Natural killer cell (primary cell): ENCODE measurements around the gene PRKCB. TPM values are rescaled to one million over a fixed set of nuclear protein-coding genes. Genes with fewer than 3 reads are reported as not detected.

ENCODE experiments used
- ATAC-seq, 3 donors: fragments of 150-1000 bp in 2 of 3; fragments of 200-7000 bp in 1 of 3; cut with Tn5 transposase; 1 replicate in 1 of 3; 2 replicates in 2 of 3; pipeline ENCODE4 v1.10.0; 2021; ENCODE audit warnings: mild to moderate bottlenecking in 2 of 3, moderate library complexity in 2 of 3
- DNase-seq, 2 donors: peaks; one replicate each; pipeline versions ENCODE4 v3.0.0 to v3.0.0-alpha.2; 2013 to 2021; ENCODE audit warnings: mixed read lengths in 1 of 2
- H3K27ac ChIP-seq: one replicate; pipeline ENCODE4 v1.5.1; 2013; ENCODE audit warnings: mild to moderate bottlenecking, low read length
- H3K27me3 ChIP-seq: one replicate; pipeline ENCODE4 v1.6.1; 2013; ENCODE audit warnings: low read length; ENCODE audit not compliant: control insufficient read depth, insufficient read depth
- H3K36me3 ChIP-seq: one replicate; pipeline ENCODE4 v1.6.1; 2013; ENCODE audit warnings: low read length; ENCODE audit not compliant: control insufficient read depth, insufficient read depth
- H3K4me1 ChIP-seq: one replicate; pipeline ENCODE4 v1.6.1; 2013; ENCODE audit warnings: low read length; ENCODE audit not compliant: control insufficient read depth, insufficient read depth
- H3K4me3 ChIP-seq: one replicate; pipeline ENCODE4 v1.5.1; 2013; ENCODE audit warnings: low read length
- H3K9me3 ChIP-seq: one replicate; pipeline ENCODE4 v1.6.1; 2013; ENCODE audit warnings: low read length; ENCODE audit not compliant: control insufficient read depth, insufficient read depth
- H3K27ac Mint-ChIP-seq, 2 donors: one replicate each; pipeline ENCODE4 v1.8.0; 2022; ENCODE audit warnings: mild to moderate bottlenecking in 2 of 2, mixed read lengths in 2 of 2, moderate library complexity in 1 of 2
- H3K27me3 Mint-ChIP-seq, 2 donors: one replicate each; pipeline ENCODE4 v1.8.0; 2022; ENCODE audit warnings: low read depth in 2 of 2, mixed read lengths in 2 of 2
- H3K36me3 Mint-ChIP-seq: one replicate; pipeline ENCODE4 v1.8.0; 2022; ENCODE audit warnings: mixed read lengths
- H3K4me1 Mint-ChIP-seq, 2 donors: one replicate each; pipeline ENCODE4 v1.8.0; 2022; ENCODE audit warnings: mixed read lengths in 2 of 2
- H3K4me3 Mint-ChIP-seq: one replicate; pipeline ENCODE4 v1.8.0; 2022; ENCODE audit warnings: mild to moderate bottlenecking, moderate library complexity, mixed read lengths
- H3K9me3 Mint-ChIP-seq, 2 donors: one replicate each; pipeline ENCODE4 v1.8.0; 2022; ENCODE audit warnings: mixed read lengths in 2 of 2
- WGBS: methylation state at CpG from one replicate; pipeline ENCODE4 v1.1.7; 2013; ENCODE audit warnings: missing lambda C conversion rate; ENCODE audit not compliant: insufficient coverage; 5-methylcytosine and 5-hydroxymethylcytosine counted together
- intact Hi-C: fragments of 100-400 bp; cut with micrococcal nuclease; formaldehyde crosslinking; loops from one replicate; pipeline ENCODE4 v1.14.2; 2022
- total RNA-seq, 4 donors: library from RNA; stranded (reverse); fragments of 120-200 nt in 1 of 4; gene quantifications; one replicate each; pipeline versions ENCODE4 v1.2.3 to v1.2.4, GENCODE V29; 2013 to 2022
- TF ChIP-seq, protein P1 (sequence below): fragments of 200-600 bp; IDR thresholded peaks from one replicate; pipeline ENCODE4 v1.8.0; 2022; ENCODE audit warnings: antibody characterized with exemption

Gene PRKCB
- total RNA-seq, 3 donors from 2014 or later (not counting 1 experiment from before 2014, with no cell fraction given): 182 to 222 (median 183) TPM

DNA sequence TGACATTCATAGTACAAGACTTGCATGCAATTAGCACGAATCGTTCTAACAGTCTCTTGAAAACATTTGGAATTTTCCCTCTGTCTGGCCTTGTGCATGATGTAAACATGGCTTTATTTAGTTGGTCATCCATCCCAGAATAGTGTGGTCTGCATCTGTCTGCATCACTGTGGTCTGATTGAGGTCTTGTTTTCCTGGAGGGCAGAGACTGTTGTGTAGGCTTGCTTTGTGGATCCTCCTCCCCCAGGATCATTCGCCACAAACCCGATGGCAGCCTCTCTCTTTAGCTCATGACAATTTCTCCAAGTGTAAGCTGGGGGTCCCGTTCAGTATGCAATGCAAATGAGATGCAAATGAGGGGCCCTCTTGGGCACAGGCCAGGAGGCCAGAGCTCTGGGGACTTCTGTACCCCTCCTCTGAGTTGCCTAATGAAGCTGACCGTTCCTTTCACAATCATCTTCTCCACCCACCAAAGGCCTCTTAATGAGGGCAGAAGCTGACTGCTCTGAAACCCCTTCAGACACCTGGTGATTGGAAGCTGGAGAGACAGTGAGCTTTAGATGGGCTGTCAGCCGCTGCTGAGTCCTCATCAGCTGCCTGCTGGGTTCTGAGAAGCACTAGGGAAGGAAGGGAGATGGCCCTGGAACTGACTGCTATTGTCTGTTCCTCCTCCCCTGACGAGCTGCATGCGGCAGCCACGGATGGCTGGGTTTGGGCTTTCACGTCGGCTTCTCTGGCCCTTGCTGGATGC lies 219.1 kb downstream of the PRKCB start:
- no peak overlapping the region for H3K4me3 Mint-ChIP-seq
- DNase-seq (no peak), ATAC-seq (no peak)
- Histone ChIP-seq H3K27me3 (no peaks in the 10 kb centered on the region), H3K27ac (no peak overlapping the region), H3K9me3 (no peaks in the 10 kb centered on the region), H3K4me3 (no peak overlapping the region), H3K36me3 (peaks cover 17% of the 10 kb centered on the region), H3K4me1 (peaks cover 7% of the 10 kb centered on the region)
- H3K27me3 Mint-ChIP-seq: no peaks in the 10 kb centered on the region
- H3K36me3 Mint-ChIP-seq: no peaks in the 10 kb centered on the region
- no peaks in the 10 kb centered on the region for H3K9me3 Mint-ChIP-seq
- H3K27ac Mint-ChIP-seq: peak overlapping the region in 1 of 2 donors; percentile 17
- peaks cover 45 to 68% of the 10 kb centered on the region in 2 donors for H3K4me1 Mint-ChIP-seq
- intact Hi-C loops: no loop called here
- TF ChIP-seq, protein P1, sequence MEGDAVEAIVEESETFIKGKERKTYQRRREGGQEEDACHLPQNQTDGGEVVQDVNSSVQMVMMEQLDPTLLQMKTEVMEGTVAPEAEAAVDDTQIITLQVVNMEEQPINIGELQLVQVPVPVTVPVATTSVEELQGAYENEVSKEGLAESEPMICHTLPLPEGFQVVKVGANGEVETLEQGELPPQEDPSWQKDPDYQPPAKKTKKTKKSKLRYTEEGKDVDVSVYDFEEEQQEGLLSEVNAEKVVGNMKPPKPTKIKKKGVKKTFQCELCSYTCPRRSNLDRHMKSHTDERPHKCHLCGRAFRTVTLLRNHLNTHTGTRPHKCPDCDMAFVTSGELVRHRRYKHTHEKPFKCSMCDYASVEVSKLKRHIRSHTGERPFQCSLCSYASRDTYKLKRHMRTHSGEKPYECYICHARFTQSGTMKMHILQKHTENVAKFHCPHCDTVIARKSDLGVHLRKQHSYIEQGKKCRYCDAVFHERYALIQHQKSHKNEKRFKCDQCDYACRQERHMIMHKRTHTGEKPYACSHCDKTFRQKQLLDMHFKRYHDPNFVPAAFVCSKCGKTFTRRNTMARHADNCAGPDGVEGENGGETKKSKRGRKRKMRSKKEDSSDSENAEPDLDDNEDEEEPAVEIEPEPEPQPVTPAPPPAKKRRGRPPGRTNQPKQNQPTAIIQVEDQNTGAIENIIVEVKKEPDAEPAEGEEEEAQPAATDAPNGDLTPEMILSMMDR: no peak
- WGBS: 95% methylated on average over 11 of the region's 12 CpGs

DNA sequence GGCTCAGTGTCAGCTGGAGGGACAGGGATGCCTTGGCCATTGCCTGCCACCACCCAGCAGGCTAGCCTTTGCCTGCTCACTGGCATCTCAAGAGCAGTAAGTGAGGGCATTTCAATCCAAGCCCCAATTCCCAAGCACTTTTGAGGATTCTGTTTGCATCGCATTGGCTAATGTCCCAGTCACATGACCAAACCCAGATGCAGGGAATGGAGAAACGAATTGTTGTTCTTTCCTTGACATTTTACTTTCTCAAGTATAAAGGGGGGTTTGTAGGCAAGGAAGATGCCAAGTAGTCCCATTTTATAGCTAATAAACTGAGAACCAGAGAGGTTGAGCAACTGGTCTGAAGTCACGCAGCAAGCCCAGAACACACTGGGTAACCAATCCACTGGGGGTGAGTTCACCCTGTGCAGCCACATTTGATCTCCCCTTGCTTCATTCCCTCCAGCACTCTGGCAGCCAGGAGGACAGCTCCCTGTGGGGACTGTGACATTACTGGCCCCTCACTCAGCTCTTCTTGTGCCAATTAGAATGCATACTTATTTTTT lies 226.6 kb downstream of the PRKCB start:
- Mint-ChIP-seq H3K27ac (peak overlapping the region; percentile 21 to 39), H3K4me1 (peaks cover 21 to 46% of the 10 kb centered on the region in 2 donors), H3K9me3 (peaks cover 0 to 3% of the 10 kb centered on the region in 2 donors), H3K27me3 (no peaks in the 10 kb centered on the region), H3K36me3 (peaks cover 14% of the 10 kb centered on the region), H3K4me3 (no peak overlapping the region)
- WGBS: 92% methylated on average over 3 of the region's 3 CpGs
- intact Hi-C loops: no loop called here
- Histone ChIP-seq H3K27me3 (no peaks in the 10 kb centered on the region), H3K9me3 (no peaks in the 10 kb centered on the region), H3K27ac (no peak overlapping the region), H3K4me3 (no peak overlapping the region), H3K4me1 (no peaks in the 10 kb centered on the region), H3K36me3 (peaks cover 6% of the 10 kb centered on the region)
- TF ChIP-seq, protein P1: no peak
- DNase-seq (no peak), ATAC-seq (no peak)

DNA sequence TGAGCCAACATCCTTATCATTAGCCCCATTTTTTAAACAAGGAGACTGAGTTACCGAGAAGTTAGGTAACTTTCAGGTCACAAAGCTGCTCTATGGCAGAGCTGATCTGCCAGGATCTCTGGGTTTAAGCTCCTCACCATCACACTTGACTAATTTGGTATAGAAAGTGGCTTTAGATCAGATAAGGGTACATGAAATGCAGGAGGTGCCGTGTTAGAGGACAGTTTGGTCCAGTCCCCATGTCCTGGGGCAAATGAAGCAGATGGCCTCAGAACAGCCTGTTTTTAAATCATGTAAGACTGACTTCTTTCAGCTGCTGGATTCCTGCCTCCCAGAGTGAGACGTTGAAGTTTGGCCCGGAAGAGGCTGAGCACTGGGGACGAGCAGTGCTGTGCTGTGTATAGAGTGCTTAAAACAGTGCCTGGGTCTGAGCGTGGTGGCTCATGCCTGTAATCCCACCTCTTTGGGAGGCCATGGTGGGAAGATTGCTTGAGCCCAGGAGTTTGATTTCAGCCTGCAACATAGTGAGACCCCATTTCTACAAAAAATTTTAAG lies 233.3 kb downstream of the PRKCB start:
- Mint-ChIP-seq H3K27ac (peak overlapping the region in 1 of 2 donors; percentile 44), H3K4me1 (peaks cover 40 to 56% of the 10 kb centered on the region in 2 donors), H3K27me3 (no peaks in the 10 kb centered on the region), H3K36me3 (peaks cover 6% of the 10 kb centered on the region), H3K4me3 (no peak overlapping the region), H3K9me3 (no peaks in the 10 kb centered on the region)
- WGBS: 98% methylated on average over 6 of the region's 6 CpGs
- Histone ChIP-seq H3K4me3 (no peak overlapping the region), H3K27me3 (no peaks in the 10 kb centered on the region), H3K36me3 (peaks cover 2% of the 10 kb centered on the region), H3K9me3 (no peaks in the 10 kb centered on the region), H3K27ac (no peak overlapping the region), H3K4me1 (peaks cover 4% of the 10 kb centered on the region)
- TF ChIP-seq, protein P1: no peak
- ATAC-seq (no peak), DNase-seq (no peak)
- intact Hi-C loops: no loop called here
